Naive thymus-derived CD8-positive, alpha-beta T cell (primary cell): ENCODE results near the gene ENOSF1. TPM values are rescaled to one million over a fixed set of nuclear protein-coding genes. Genes with fewer than 3 reads are reported as not detected.

Source experiments
- ATAC-seq, 2 donors: fragments of 150-1000 bp; cut with Tn5 transposase in 1 of 2; sonication (Bioruptor Pico), chemical (Tn5 transposase) in 1 of 2; 1 replicate in 1 of 2; 2 replicates in 1 of 2; pipeline ENCODE4 v1.10.0; 2021; ENCODE audit warnings: mild to moderate bottlenecking in 2 of 2, moderate library complexity in 2 of 2
- POLR2A ChIA-PET: fragments of 350-600 bp; sonication (Branson Sonifier 250); formaldehyde crosslinking; loops from one replicate; lab custom pipeline; 2021; ENCODE audit warnings: antibody characterized with exemption; lab: Charles Lee
- DNase-seq, 10 donors: peaks; one replicate each; pipeline versions ENCODE4 v3.0.0 to v3.0.0-alpha.2; 2020 to 2022
- H3K27ac Mint-ChIP-seq, 10 donors: one replicate each; pipeline ENCODE4 v1.8.0; 2020 to 2022; ENCODE audit warnings: mild to moderate bottlenecking in 10 of 10, mixed read lengths in 10 of 10, moderate library complexity in 4 of 10, inconsistent platforms in 1 of 10
- H3K27me3 Mint-ChIP-seq, 5 donors: one replicate each; pipeline ENCODE4 v1.8.0; 2021 to 2022; ENCODE audit warnings: mixed read lengths in 5 of 5
- H3K36me3 Mint-ChIP-seq, 3 donors: one replicate each; pipeline ENCODE4 v1.8.0; 2020 to 2022; ENCODE audit warnings: mixed read lengths in 3 of 3, mild to moderate bottlenecking in 2 of 3, inconsistent platforms in 1 of 3
- H3K4me1 Mint-ChIP-seq, 4 donors: one replicate each; pipeline ENCODE4 v1.8.0; 2021 to 2022; ENCODE audit warnings: mixed read lengths in 4 of 4
- H3K4me3 Mint-ChIP-seq, 10 donors: one replicate each; pipeline ENCODE4 v1.8.0; 2020 to 2022; ENCODE audit warnings: mild to moderate bottlenecking in 10 of 10, mixed read lengths in 10 of 10, moderate library complexity in 6 of 10, inconsistent platforms in 1 of 10
- H3K9me3 Mint-ChIP-seq, 9 donors: one replicate each; pipeline ENCODE4 v1.8.0; 2020 to 2022; ENCODE audit warnings: mixed read lengths in 9 of 9, mild to moderate bottlenecking in 3 of 9, inconsistent platforms in 1 of 9, moderate library complexity in 1 of 9
- polyA plus RNA-seq, 3 donors: library from polyadenylated mRNA; unstranded; fragments of 300-500 nt; fragmentation: Illumina TruSeq; gene quantifications; one replicate each; pipeline ENCODE4 v1.2.3, GENCODE V29; 2021
- total RNA-seq, 8 experiments: library from RNA in 2 of 8; stranded (reverse) in 2 of 8; gene quantifications; one replicate each; pipeline ENCODE4 v1.2.3 and lab custom pipeline; 2021 to 2026

ENOSF1 gene
- total and polyA plus RNA-seq, 5 experiments from 2014 or later = 8.2 to 123 (median 13.8) TPM

- H3K27me3 Mint-ChIP-seq = no peaks in the 10 kb centered on the region
- H3K36me3 Mint-ChIP-seq = peaks cover 0 to 52% (median 12%) of the 10 kb centered on the region in 3 donors
- no peak for ATAC-seq
- H3K4me1 Mint-ChIP-seq = peaks cover 0 to 2% (median 0%) of the 10 kb centered on the region in 4 donors
- no peaks in the 10 kb centered on the region for H3K9me3 Mint-ChIP-seq
- POLR2A ChIA-PET = no interaction called here
- DNase-seq = no peak
- H3K27ac Mint-ChIP-seq = peak overlapping the region in 2 of 10 donors; percentile 40 to 65
- no peak overlapping the region for H3K4me3 Mint-ChIP-seq
These were observed 13.2 kb upstream of the ENOSF1 start for GRCh38 chr18:725646-726045.

DNA sequence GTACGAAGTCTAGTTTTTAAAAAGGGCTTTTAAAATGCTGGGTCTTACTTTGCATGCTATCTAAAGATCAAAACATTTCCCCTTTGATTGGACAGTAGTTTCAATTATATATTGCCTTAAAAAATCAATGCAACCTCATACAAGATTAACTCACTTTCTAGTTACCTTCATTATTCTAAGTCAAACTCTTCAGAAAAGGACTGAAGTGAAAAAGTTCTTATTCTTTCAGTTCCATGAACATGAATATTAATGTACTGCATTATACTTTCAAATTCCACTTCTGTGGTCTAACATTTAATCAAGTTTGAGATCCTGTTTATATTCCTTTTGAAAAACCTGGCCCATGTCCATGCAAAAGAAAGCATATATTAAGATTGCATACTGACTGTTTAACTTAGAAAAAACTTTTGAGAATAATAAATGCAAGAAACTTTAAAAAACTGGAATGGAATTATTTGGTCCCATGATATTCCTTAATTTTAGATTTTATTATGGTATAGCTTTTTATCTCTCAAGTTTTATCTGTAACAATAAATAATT, 11.2 kb upstream of the ENOSF1 start:
- ATAC-seq = no peak
- H3K27ac Mint-ChIP-seq = no peak overlapping the region
- POLR2A ChIA-PET = no interaction called here
- peaks cover 0 to 2% (median 0%) of the 10 kb centered on the region in 4 donors for H3K4me1 Mint-ChIP-seq
- no peak for DNase-seq
- no peaks in the 10 kb centered on the region for H3K27me3 Mint-ChIP-seq
- H3K4me3 Mint-ChIP-seq = no peak overlapping the region
- H3K36me3 Mint-ChIP-seq = peaks cover 0 to 42% (median 9%) of the 10 kb centered on the region in 3 donors
- no peaks in the 10 kb centered on the region for H3K9me3 Mint-ChIP-seq

DNA sequence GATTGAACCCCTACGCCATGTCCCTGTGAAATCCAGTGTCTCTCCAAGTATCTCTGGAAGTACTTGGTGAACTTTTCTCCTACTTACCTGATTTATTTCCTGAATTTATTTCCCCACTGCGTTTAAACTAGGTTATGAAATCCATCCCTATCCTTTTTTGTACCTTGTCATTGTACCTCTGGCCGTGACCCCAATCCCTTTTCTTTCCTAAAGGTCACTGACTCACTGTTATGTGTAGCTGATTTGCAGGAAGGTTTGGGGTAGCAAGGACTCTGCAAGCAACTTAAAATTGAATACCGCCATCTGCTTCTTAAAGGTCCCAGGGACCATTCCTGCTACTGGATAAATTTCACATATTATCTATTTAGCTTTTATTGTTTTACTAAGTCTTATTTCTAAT, 4.6 kb upstream of the ENOSF1 start:
- H3K27ac Mint-ChIP-seq = peak overlapping the region in 3 of 10 donors; percentile 0 to 30 (median 8)
- no peak for ATAC-seq
- peaks cover 0 to 2% (median 0%) of the 10 kb centered on the region in 9 donors for H3K9me3 Mint-ChIP-seq
- H3K27me3 Mint-ChIP-seq = no peaks in the 10 kb centered on the region
- no peak overlapping the region for H3K4me3 Mint-ChIP-seq
- POLR2A ChIA-PET = no interaction called here
- DNase-seq = no peak
- peaks cover 0 to 4% (median 0%) of the 10 kb centered on the region in 4 donors for H3K4me1 Mint-ChIP-seq
- peaks cover 0 to under 1% (median 0%) of the 10 kb centered on the region in 3 donors for H3K36me3 Mint-ChIP-seq

- Mint-ChIP-seq H3K4me3 (no peak overlapping the region), H3K4me1 (peaks cover 4 to 13% (median 11%) of the 10 kb centered on the region in 4 donors), H3K9me3 (peaks cover 0 to 2% (median 0%) of the 10 kb centered on the region in 9 donors), H3K27ac (peak overlapping the region in 1 of 10 donors; percentile 20), H3K36me3 (no peaks in the 10 kb centered on the region), H3K27me3 (peaks cover 0 to 2% (median 0%) of the 10 kb centered on the region in 5 donors)
- no peak for ATAC-seq
- DNase-seq = no peak
- POLR2A ChIA-PET = interaction anchor here (1.0 kb wide), 1 partner anchor 115 kb away, joined by 3 read pairs; no protein-coding TSS in a partner anchor
These were observed 3.2 kb upstream of the ENOSF1 start for GRCh38 chr18:715626-716025.

- peaks cover 0 to 2% (median 0%) of the 10 kb centered on the region in 9 donors for H3K9me3 Mint-ChIP-seq
- ATAC-seq = peak in 1 of 2 donors; percentile 4
These were observed 683 bp upstream of the ENOSF1 start for GRCh38 chr18:713135-713490.

GRCh38 chr18:711657-712400, 601 bp downstream of the ENOSF1 start:
- peak overlapping the region; percentile 83 to 97 (median 91) for H3K4me3 Mint-ChIP-seq
- peaks cover 0 to 2% (median 0%) of the 10 kb centered on the region in 9 donors for H3K9me3 Mint-ChIP-seq
- peak overlapping the region; percentile 93 to 99 (median 97) for H3K27ac Mint-ChIP-seq
- peak; percentile 65 to 73 for ATAC-seq
- POLR2A ChIA-PET = interaction anchor here (0.6 to 4.0 kb wide), 6 partner anchors 33 to 553 kb away, joined by 4 to 20 read pairs (median 5); partner anchors contain the start of genes THOC1, USP14 and YES1
- peaks cover 18 to 42% (median 30%) of the 10 kb centered on the region in 4 donors for H3K4me1 Mint-ChIP-seq
- DNase-seq = peak; percentile 30 to 86 (median 78)
- H3K27me3 Mint-ChIP-seq = peaks cover 0 to 2% (median 0%) of the 10 kb centered on the region in 5 donors
- peaks cover 0 to 7% (median 4%) of the 10 kb centered on the region in 3 donors for H3K36me3 Mint-ChIP-seq

More at GRCh38 chr18:713135-713490, 683 bp upstream of the ENOSF1 start:
- Mint-ChIP-seq H3K4me3 (peak overlapping the region; percentile 54 to 91 (median 70)), H3K4me1 (peaks cover 16 to 37% (median 29%) of the 10 kb centered on the region in 4 donors), H3K36me3 (peaks cover 0 to 7% (median 4%) of the 10 kb centered on the region in 3 donors), H3K27me3 (peaks cover 0 to 2% (median 0%) of the 10 kb centered on the region in 5 donors), H3K27ac (peak overlapping the region in 8 of 10 donors; percentile 37 to 82 (median 62))
- POLR2A ChIA-PET = interaction anchor here (0.6 to 4.0 kb wide), 6 partner anchors 29 to 555 kb away, joined by 3 to 20 read pairs (median 5); partner anchors contain the start of genes THOC1, USP14 and YES1
- peak in 3 of 10 donors; percentile 11 to 39 (median 12) for DNase-seq

DNA sequence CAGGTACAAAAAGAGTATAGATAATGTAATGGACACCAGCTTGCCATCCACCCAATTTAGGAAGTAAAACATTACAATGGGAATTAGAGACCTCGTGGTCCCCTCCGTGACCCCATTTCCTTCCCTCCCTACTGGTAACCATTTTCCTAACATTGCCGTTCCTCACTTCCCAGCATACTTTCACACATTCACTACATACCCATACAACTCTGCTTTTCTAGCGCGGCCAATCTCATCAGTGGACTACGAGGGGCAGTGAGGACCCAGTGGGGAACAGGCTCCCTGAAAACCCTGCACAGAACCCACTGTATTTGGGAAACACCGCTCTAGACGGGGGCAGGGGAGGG, 1.1 kb downstream of the ENOSF1 start:
- H3K4me1 Mint-ChIP-seq = peaks cover 18 to 45% (median 31%) of the 10 kb centered on the region in 4 donors
- peak overlapping the region; percentile 83 to 97 (median 91) for H3K4me3 Mint-ChIP-seq
- no peak for ATAC-seq
- H3K36me3 Mint-ChIP-seq = peaks cover 0 to 10% (median 4%) of the 10 kb centered on the region in 3 donors
- H3K27ac Mint-ChIP-seq = peak overlapping the region; percentile 93 to 99 (median 97)
- DNase-seq = no peak
- peaks cover 0 to 2% (median 0%) of the 10 kb centered on the region in 5 donors for H3K27me3 Mint-ChIP-seq
- POLR2A ChIA-PET = interaction anchor here (0.5 to 4.0 kb wide), 3 partner anchors 19 to 119 kb away, joined by 3 to 20 read pairs (median 4); partner anchors contain the start of gene YES1
- H3K9me3 Mint-ChIP-seq = peaks cover 0 to 2% (median 0%) of the 10 kb centered on the region in 9 donors

- Mint-ChIP-seq H3K9me3 (peaks cover 0 to 2% (median 0%) of the 10 kb centered on the region in 9 donors), H3K4me1 (peaks cover 18 to 48% (median 32%) of the 10 kb centered on the region in 4 donors), H3K27me3 (peaks cover 0 to 2% (median 0%) of the 10 kb centered on the region in 5 donors), H3K27ac (peak overlapping the region; percentile 34 to 99 (median 96)), H3K4me3 (peak overlapping the region; percentile 83 to 97 (median 91)), H3K36me3 (peaks cover 0 to 16% (median 4%) of the 10 kb centered on the region in 3 donors)
- DNase-seq (no peak), ATAC-seq (no peak)
- POLR2A ChIA-PET = interaction anchor here (0.5 to 4.0 kb wide), 3 partner anchors 18 to 120 kb away, joined by 3 to 20 read pairs (median 4); partner anchors contain the start of gene YES1
These were observed 1.8 kb downstream of the ENOSF1 start for GRCh38 chr18:710418-711300.

DNA sequence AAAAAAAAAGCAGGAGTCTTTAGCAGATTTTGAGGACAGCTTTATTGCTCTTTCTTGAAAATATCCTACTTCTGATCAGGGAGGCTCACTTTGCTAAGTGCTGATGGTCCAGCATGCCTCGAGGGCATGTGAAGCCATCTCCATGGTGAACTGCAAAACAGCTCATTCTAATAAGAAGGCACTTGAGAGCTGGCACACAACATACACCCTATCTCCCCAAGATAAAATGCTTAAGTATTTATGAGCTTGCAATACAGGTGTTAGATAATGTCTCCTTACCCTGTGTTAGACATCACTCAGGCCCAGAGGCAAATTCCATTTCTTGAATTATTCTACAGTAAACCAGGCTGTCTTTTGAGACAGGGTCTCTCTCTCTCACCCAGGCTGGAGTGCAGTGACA, 2.7 kb downstream of the ENOSF1 start:
- POLR2A ChIA-PET = interaction anchor here (0.6 to 4.0 kb wide), 2 partner anchors 103 to 1966 kb away, joined by 3 to 20 read pairs; partner anchors contain the start of gene YES1
- H3K4me3 Mint-ChIP-seq = peak overlapping the region in 5 of 10 donors; percentile 25 to 73 (median 45)
- peaks cover 0 to 2% (median 0%) of the 10 kb centered on the region in 9 donors for H3K9me3 Mint-ChIP-seq
- H3K36me3 Mint-ChIP-seq = peaks cover 0 to 25% (median 10%) of the 10 kb centered on the region in 3 donors
- H3K27ac Mint-ChIP-seq = peak overlapping the region in 5 of 10 donors; percentile 29 to 95 (median 60)
- peaks cover 18 to 57% (median 32%) of the 10 kb centered on the region in 4 donors for H3K4me1 Mint-ChIP-seq
- no peak for ATAC-seq
- DNase-seq = no peak
- H3K27me3 Mint-ChIP-seq = peaks cover 0 to 2% (median 0%) of the 10 kb centered on the region in 5 donors

- H3K9me3 Mint-ChIP-seq = peaks cover 0 to 2% (median 0%) of the 10 kb centered on the region in 9 donors
- peaks cover 18 to 65% (median 35%) of the 10 kb centered on the region in 4 donors for H3K4me1 Mint-ChIP-seq
- POLR2A ChIA-PET = interaction anchor here (0.8 to 1.4 kb wide), 3 partner anchors 12 to 123 kb away, joined by 3 to 5 read pairs (median 3); no protein-coding TSS in a partner anchor
- no peak for DNase-seq
- no peak overlapping the region for H3K4me3 Mint-ChIP-seq
- ATAC-seq = no peak
- no peak overlapping the region for H3K27ac Mint-ChIP-seq
- peaks cover 0 to 2% (median 0%) of the 10 kb centered on the region in 5 donors for H3K27me3 Mint-ChIP-seq
- H3K36me3 Mint-ChIP-seq = peaks cover 0 to 38% (median 10%) of the 10 kb centered on the region in 3 donors
These were observed 4.3 kb downstream of the ENOSF1 start for GRCh38 chr18:708096-708495.

GRCh38 chr18:706405-706804, 6.0 kb downstream of the ENOSF1 start:
- Mint-ChIP-seq H3K4me3 (no peak overlapping the region), H3K27ac (peak overlapping the region in 3 of 10 donors; percentile 55 to 86 (median 65)), H3K27me3 (peaks cover 0 to 2% (median 0%) of the 10 kb centered on the region in 5 donors), H3K36me3 (peaks cover 0 to 43% (median 10%) of the 10 kb centered on the region in 3 donors), H3K9me3 (no peaks in the 10 kb centered on the region), H3K4me1 (peaks cover 16 to 63% (median 35%) of the 10 kb centered on the region in 4 donors)
- DNase-seq (no peak), ATAC-seq (no peak)
- POLR2A ChIA-PET = interaction anchor here (0.5 kb wide), 1 partner anchor 12 kb away, joined by 3 read pairs; no protein-coding TSS in a partner anchor
